WTC11 (cell line): ENCODE data around the gene S100A2. TPM values are rescaled to one million over a fixed set of nuclear protein-coding genes. Genes with fewer than 3 reads are reported as not detected.

Experiments used
- ATAC-seq: fragments of 200-7000 bp; cut with Tn5 transposase; 2 replicates; pipeline ENCODE4 v1.10.0; 2021; ENCODE audit warnings: mild to moderate bottlenecking, moderate library complexity
- CTCF ChIA-PET: fragments of 300-600 bp; sonication (Branson Sonifier 250); formaldehyde crosslinking; loops from one replicate; lab custom pipeline; 2021; ENCODE audit warnings: antibody characterized with exemption; lab: Charles Lee
- POLR2A ChIA-PET: fragments of 350-600 bp; sonication (Branson Sonifier 250); formaldehyde crosslinking; loops from one replicate; lab custom pipeline; 2021; ENCODE audit warnings: antibody characterized with exemption; lab: Charles Lee
- DNase-seq: peaks from one replicate; pipeline ENCODE4 v3.0.0; 2021; ENCODE audit warnings: low spot score
- H3K27ac Mint-ChIP-seq: 2 replicates; pipeline ENCODE4 v1.8.0; 2021; ENCODE audit warnings: mixed read lengths
- H3K27me3 Mint-ChIP-seq: 2 replicates; pipeline ENCODE4 v1.8.0; 2021; ENCODE audit warnings: low read depth, mild to moderate bottlenecking, moderate library complexity, mixed read lengths
- H3K36me3 Mint-ChIP-seq: 2 replicates; pipeline ENCODE4 v1.8.0; 2021; ENCODE audit warnings: mixed read lengths
- H3K4me1 Mint-ChIP-seq: 2 replicates; pipeline ENCODE4 v1.8.0; 2022; ENCODE audit warnings: mixed read lengths
- H3K4me3 Mint-ChIP-seq: 2 replicates; pipeline ENCODE4 v1.8.0; 2021; ENCODE audit warnings: mild to moderate bottlenecking, moderate library complexity, mixed read lengths
- H3K9me3 Mint-ChIP-seq: 2 replicates; pipeline ENCODE4 v1.8.0; 2021; ENCODE audit warnings: mixed read lengths
- ATF6 ChIP-seq: sonication (generic); formaldehyde crosslinking; IDR thresholded peaks from 2 replicates; pipeline ENCODE4 v1.8.1; 2023; ENCODE audit warnings: mild to moderate bottlenecking, missing genetic modification reagents
- ELF4 ChIP-seq: sonication (generic); formaldehyde crosslinking; IDR thresholded peaks from 2 replicates; pipeline ENCODE4 v1.8.1; 2022; ENCODE audit warnings: low read depth, mild to moderate bottlenecking, moderate library complexity, missing genetic modification reagents
- EMX1 ChIP-seq: fragments of 250-450 bp; sonication (Bioruptor Pico); IDR thresholded peaks from 2 replicates; pipeline ENCODE4 v1.8.0; 2021; ENCODE audit warnings: mild to moderate bottlenecking
- FOXJ3 ChIP-seq: sonication (generic); formaldehyde crosslinking; IDR thresholded peaks from 2 replicates; pipeline ENCODE4 v1.9.0; 2021; ENCODE audit warnings: missing genetic modification reagents, mild to moderate bottlenecking, borderline replicate concordance
- GABPB1 ChIP-seq: sonication (generic); formaldehyde crosslinking; IDR thresholded peaks from 2 replicates; pipeline ENCODE4 v1.8.1; 2023; ENCODE audit warnings: mild to moderate bottlenecking, missing genetic modification reagents
- MAX ChIP-seq: sonication (generic); formaldehyde crosslinking; IDR thresholded peaks from 2 replicates; pipeline ENCODE4 v1.8.0; 2022; ENCODE audit warnings: mild to moderate bottlenecking, missing genetic modification reagents
- MLX ChIP-seq: sonication (generic); formaldehyde crosslinking; IDR thresholded peaks from 2 replicates; pipeline ENCODE4 v1.8.1; 2023; ENCODE audit warnings: mild to moderate bottlenecking, missing genetic modification reagents, moderate library complexity
- MYBL2 ChIP-seq: sonication (generic); formaldehyde crosslinking; IDR thresholded peaks from 2 replicates; pipeline ENCODE4 v1.8.1; 2023; ENCODE audit warnings: mild to moderate bottlenecking, moderate library complexity, missing genetic modification reagents
- NFATC4 ChIP-seq: fragments of 250-450 bp; sonication (Bioruptor Pico); IDR thresholded peaks from 2 replicates; pipeline ENCODE4 v1.9.0; 2021; ENCODE audit warnings: mild to moderate bottlenecking
- NR1H2 ChIP-seq: sonication (generic); formaldehyde crosslinking; IDR thresholded peaks from 2 replicates; pipeline ENCODE4 v1.9.0; 2021; ENCODE audit warnings: mild to moderate bottlenecking, moderate library complexity, missing genetic modification reagents
- OVOL2 ChIP-seq: fragments of 250-450 bp; sonication (Bioruptor Pico); IDR thresholded peaks from 2 replicates; pipeline ENCODE4 v1.9.0; 2021; ENCODE audit warnings: mild to moderate bottlenecking, borderline replicate concordance
- TEAD1 ChIP-seq: sonication (generic); formaldehyde crosslinking; IDR thresholded peaks from 2 replicates; pipeline ENCODE4 v1.8.0; 2022; ENCODE audit warnings: mild to moderate bottlenecking, missing genetic modification reagents
- ZBTB21 ChIP-seq: sonication (generic); formaldehyde crosslinking; IDR thresholded peaks from 2 replicates; pipeline ENCODE4 v1.8.1; 2023; ENCODE audit warnings: mild to moderate bottlenecking, missing genetic modification reagents, borderline replicate concordance
- ZNF121 ChIP-seq: sonication (generic); formaldehyde crosslinking; IDR thresholded peaks from 2 replicates; pipeline ENCODE4 v1.8.0; 2023; ENCODE audit warnings: missing genetic modification reagents
- ZNF219 ChIP-seq: sonication (generic); formaldehyde crosslinking; IDR thresholded peaks from 2 replicates; pipeline ENCODE4 v1.8.0; 2023; ENCODE audit warnings: missing genetic modification reagents, mild to moderate bottlenecking, borderline replicate concordance
- ZNF423 ChIP-seq: fragments of 250-450 bp; sonication (Bioruptor Pico); IDR thresholded peaks from 2 replicates; pipeline ENCODE4 v2.1.2; 2022; ENCODE audit warnings: mild to moderate bottlenecking, moderate library complexity
- ZNF532 ChIP-seq: fragments of 250-450 bp; sonication (Bioruptor Pico); IDR thresholded peaks from 2 replicates; pipeline ENCODE4 v1.9.0; 2021; ENCODE audit warnings: mild to moderate bottlenecking, borderline replicate concordance
- ZSCAN18 ChIP-seq: fragments of 250-450 bp; sonication (Bioruptor Pico); IDR thresholded peaks from 2 replicates; pipeline ENCODE4 v2.1.2; 2022; ENCODE audit warnings: mild to moderate bottlenecking, moderate library complexity
- total RNA-seq: library from RNA; stranded (reverse); gene quantifications from 3 replicates; pipeline ENCODE4 v1.2.3, GENCODE V29; 2021
- TF ChIP-seq, protein P1 (sequence below): sonication (generic); formaldehyde crosslinking; IDR thresholded peaks from 2 replicates; pipeline ENCODE4 v1.8.0; 2022; ENCODE audit warnings: mild to moderate bottlenecking, missing genetic modification reagents
- TF ChIP-seq, protein P2 (sequence below): sonication (generic); formaldehyde crosslinking; IDR thresholded peaks from 2 replicates; pipeline ENCODE4 v1.8.1; 2022; ENCODE audit warnings: mild to moderate bottlenecking, moderate library complexity, missing genetic modification reagents
- TF ChIP-seq, protein P3 (sequence below): sonication (generic); formaldehyde crosslinking; IDR thresholded peaks from 2 replicates; pipeline ENCODE4 v1.8.1; 2022; ENCODE audit warnings: low read depth, missing genetic modification reagents, borderline replicate concordance
- TF ChIP-seq, protein P4 (sequence below): fragments of 250-450 bp; sonication (Bioruptor Pico); conservative IDR thresholded peaks from 2 replicates; pipeline ENCODE4 v1.9.0; 2021; ENCODE audit warnings: mild to moderate bottlenecking

Gene S100A2
- total RNA-seq, 1 experiment from 2014 or later: 0.74 TPM

GRCh38 chr1:153610334-153610733, 44.7 kb upstream of the S100A2 start (continued):
- TF ChIP-seq GABPB1 (CRISPR knock-in tag) (no peak), ELF4 (no peak), ZNF219 (no peak)
- TF ChIP-seq, protein P1, sequence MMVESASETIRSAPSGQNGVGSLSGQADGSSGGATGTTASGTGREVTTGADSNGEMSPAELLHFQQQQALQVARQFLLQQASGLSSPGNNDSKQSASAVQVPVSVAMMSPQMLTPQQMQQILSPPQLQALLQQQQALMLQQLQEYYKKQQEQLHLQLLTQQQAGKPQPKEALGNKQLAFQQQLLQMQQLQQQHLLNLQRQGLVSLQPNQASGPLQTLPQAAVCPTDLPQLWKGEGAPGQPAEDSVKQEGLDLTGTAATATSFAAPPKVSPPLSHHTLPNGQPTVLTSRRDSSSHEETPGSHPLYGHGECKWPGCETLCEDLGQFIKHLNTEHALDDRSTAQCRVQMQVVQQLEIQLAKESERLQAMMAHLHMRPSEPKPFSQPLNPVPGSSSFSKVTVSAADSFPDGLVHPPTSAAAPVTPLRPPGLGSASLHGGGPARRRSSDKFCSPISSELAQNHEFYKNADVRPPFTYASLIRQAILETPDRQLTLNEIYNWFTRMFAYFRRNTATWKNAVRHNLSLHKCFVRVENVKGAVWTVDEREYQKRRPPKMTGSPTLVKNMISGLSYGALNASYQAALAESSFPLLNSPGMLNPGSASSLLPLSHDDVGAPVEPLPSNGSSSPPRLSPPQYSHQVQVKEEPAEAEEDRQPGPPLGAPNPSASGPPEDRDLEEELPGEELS (CRISPR knock-in tag): no peak
- TF ChIP-seq, all 79 proteins: peak for 0

DNA sequence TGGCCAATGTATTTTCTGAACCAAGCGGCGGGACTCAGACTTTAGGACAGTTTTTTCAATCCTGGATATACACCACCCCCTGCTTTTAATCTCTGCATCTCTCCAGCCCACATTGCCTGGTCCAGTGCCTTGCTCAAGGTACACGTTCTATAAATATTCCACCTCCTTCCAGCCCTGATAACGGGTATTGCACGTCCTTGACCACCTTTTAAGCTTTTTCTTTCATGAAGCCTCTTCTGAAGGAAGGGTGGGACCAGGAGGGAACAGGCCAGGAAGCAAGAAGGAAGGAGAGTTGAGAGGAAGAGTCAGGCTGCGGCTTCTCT, 43.9 kb upstream of the S100A2 start:
- DNase-seq (no peak), ATAC-seq (no peak)
- Mint-ChIP-seq H3K36me3 (no peaks in the 10 kb centered on the region), H3K4me1 (peaks cover 64% of the 10 kb centered on the region), H3K9me3 (no peaks in the 10 kb centered on the region), H3K4me3 (peak overlapping the region; percentile 29; the same call in 1 of the 2 replicates), H3K27me3 (no peaks in the 10 kb centered on the region; the same call in 1 of the 2 replicates), H3K27ac (peak overlapping the region; percentile 46; the same call in 1 of the 2 replicates)
- POLR2A ChIA-PET: interaction anchor here (0.7 kb wide), 1 partner anchor 17 kb away, joined by 3 read pairs; the partner anchor contains the start of gene S100A13
- CTCF ChIA-PET: interaction anchor here (2.1 to 14.4 kb wide), 2 partner anchors 19 to 37 kb away, joined by 10 to 230 read pairs; partner anchors contain the start of genes S100A1 and S100A13
- TF ChIP-seq, protein P2, sequence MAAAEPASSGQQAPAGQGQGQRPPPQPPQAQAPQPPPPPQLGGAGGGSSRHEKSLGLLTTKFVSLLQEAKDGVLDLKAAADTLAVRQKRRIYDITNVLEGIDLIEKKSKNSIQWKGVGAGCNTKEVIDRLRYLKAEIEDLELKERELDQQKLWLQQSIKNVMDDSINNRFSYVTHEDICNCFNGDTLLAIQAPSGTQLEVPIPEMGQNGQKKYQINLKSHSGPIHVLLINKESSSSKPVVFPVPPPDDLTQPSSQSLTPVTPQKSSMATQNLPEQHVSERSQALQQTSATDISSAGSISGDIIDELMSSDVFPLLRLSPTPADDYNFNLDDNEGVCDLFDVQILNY: no peak
- no peak for TF ChIP-seq EMX1 (CRISPR knock-in tag)
- no peak for TF ChIP-seq ZNF121 (CRISPR knock-in tag)
- no peak for TF ChIP-seq ZNF423 (CRISPR knock-in tag)
- no peak for TF ChIP-seq ATF6 (CRISPR knock-in tag)
- no peak for TF ChIP-seq NFATC4 (CRISPR knock-in tag)
- TF ChIP-seq ZSCAN18 (CRISPR knock-in tag): no peak
- TF ChIP-seq MAX (CRISPR knock-in tag): no peak
- TF ChIP-seq ZNF532 (CRISPR knock-in tag): no peak
- TF ChIP-seq, protein P3, sequence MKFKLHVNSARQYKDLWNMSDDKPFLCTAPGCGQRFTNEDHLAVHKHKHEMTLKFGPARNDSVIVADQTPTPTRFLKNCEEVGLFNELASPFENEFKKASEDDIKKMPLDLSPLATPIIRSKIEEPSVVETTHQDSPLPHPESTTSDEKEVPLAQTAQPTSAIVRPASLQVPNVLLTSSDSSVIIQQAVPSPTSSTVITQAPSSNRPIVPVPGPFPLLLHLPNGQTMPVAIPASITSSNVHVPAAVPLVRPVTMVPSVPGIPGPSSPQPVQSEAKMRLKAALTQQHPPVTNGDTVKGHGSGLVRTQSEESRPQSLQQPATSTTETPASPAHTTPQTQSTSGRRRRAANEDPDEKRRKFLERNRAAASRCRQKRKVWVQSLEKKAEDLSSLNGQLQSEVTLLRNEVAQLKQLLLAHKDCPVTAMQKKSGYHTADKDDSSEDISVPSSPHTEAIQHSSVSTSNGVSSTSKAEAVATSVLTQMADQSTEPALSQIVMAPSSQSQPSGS (CRISPR knock-in tag): no peak
- TF ChIP-seq MYBL2: no peak
- no peak for TF ChIP-seq TEAD1 (CRISPR knock-in tag)
- TF ChIP-seq, protein P4, sequence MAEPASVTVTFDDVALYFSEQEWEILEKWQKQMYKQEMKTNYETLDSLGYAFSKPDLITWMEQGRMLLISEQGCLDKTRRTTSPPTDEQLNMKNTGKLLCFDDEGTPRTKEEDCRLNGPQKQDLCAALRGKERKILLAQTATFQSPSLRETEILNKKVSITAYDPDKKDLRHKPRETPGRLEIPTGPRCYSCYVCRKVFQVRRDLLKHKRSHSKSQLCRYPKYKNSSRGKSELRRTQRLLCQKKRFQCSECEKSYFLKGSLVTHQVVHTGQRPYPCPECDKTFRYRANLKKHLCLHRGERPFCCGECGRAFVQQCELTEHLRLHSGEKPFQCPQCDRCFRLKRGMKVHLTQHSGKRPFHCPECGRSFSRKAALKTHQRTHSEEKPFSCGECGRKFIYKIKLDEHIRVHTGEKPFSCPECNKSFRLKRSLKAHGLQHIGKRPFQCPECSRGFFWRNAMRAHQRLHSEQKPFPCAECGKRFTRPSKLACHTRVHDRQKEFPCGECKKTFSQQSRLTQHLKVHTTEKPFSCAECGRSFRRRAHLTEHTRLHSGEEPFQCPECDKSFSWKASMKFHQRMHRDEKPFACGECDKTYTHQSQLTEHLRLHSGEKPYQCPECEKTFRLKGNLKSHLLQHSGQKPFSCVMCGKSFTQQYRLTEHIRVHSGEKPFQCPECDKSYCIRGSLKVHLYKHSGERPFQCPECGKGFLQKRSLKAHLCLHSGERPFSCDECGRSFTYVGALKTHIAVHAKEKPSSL (CRISPR knock-in tag): no peak
- no peak for TF ChIP-seq MLX (CRISPR knock-in tag)
- TF ChIP-seq OVOL2 (CRISPR knock-in tag): no peak
- no peak for TF ChIP-seq NR1H2 (CRISPR knock-in tag)
- no peak for TF ChIP-seq FOXJ3
- no peak for TF ChIP-seq ZBTB21
